Spinal cord (tissue), 10 donors: ENCODE results near the gene NCKIPSD. TPM values are rescaled to one million over a fixed set of nuclear protein-coding genes. Genes with fewer than 3 reads are reported as not detected.
"Not testable (repeated sequence)": the region's sequence is repeated elsewhere in the genome, so short reads cannot be mapped to it uniquely, and the experiment has no call there.

ENCODE experiments used
- DNase-seq, 6 donors: peaks; one replicate each; pipeline versions ENCODE4 v3.0.0 to v3.0.0-alpha.2; 2013 to 2015; ENCODE audit warnings: low spot score in 6 of 6, low read depth in 4 of 6
- H3K27ac ChIP-seq: one replicate; pipeline ENCODE4 v1.5.1; 2013; ENCODE audit warnings: low read depth, low read length, control low read depth
- H3K27me3 ChIP-seq: one replicate; pipeline ENCODE4 v1.6.1; 2013; ENCODE audit warnings: low read length; ENCODE audit not compliant: control insufficient read depth, insufficient read depth
- H3K36me3 ChIP-seq: one replicate; pipeline ENCODE4 v1.6.1; 2013; ENCODE audit warnings: low read length; ENCODE audit not compliant: control insufficient read depth, insufficient read depth
- H3K4me1 ChIP-seq: one replicate; pipeline ENCODE4 v1.6.1; 2013; ENCODE audit warnings: low read length; ENCODE audit not compliant: control insufficient read depth, insufficient read depth
- H3K4me3 ChIP-seq: one replicate; pipeline ENCODE4 v1.5.1; 2013; ENCODE audit warnings: low read depth, low read length, control low read depth
- H3K9me3 ChIP-seq: one replicate; pipeline ENCODE4 v1.6.1; 2013; ENCODE audit warnings: low read length; ENCODE audit not compliant: control insufficient read depth, insufficient read depth
- WGBS: methylation state at CpG from one replicate; pipeline ENCODE4 v1.1.5; 2013; ENCODE audit warnings: missing lambda C conversion rate; ENCODE audit not compliant: insufficient coverage; 5-methylcytosine and 5-hydroxymethylcytosine counted together
- long read RNA-seq, 4 donors: transcript quantifications; one replicate each; lab custom pipeline, GENCODE V29; 2026
- polyA plus RNA-seq, 2 donors: library from polyadenylated mRNA; unstranded; fragments of 120-200 nt; gene quantifications; one replicate each; pipeline ENCODE4 v1.2.1, GENCODE V29; 2013; ENCODE audit not compliant: insufficient read length in 2 of 2
- total RNA-seq, 2 donors: library from RNA; depleted of rRNA in 1 of 2; stranded (reverse); fragments of 120-200 nt in 1 of 2; fragments of >200 nt in 1 of 2; gene quantifications; one replicate each; pipeline versions ENCODE4 v1.2.3 to v1.2.4, GENCODE V29; 2013 to 2014
- donor health status: healthy.

Gene NCKIPSD
- 10 to 100 TPM; 13.1 to 17.9 TPM for total RNA-seq
- polyA plus RNA-seq, result 10 to 100 TPM; 18.6 to 25.7 TPM
- long read RNA-seq, donor 1, partial matches to known transcripts, result 0 of 4 reads
- long read RNA-seq, donor 1, other reads (novel, unspliced or antisense), result 0 of 4 reads
- long read RNA-seq, donor 2, result 0 reads
- long read RNA-seq, donor 3, result 0 reads
- long read RNA-seq, donor 4, partial matches to known transcripts, result 0 of 4 reads
- long read RNA-seq, donor 4, other reads (novel, unspliced or antisense), result 0 of 4 reads

DNA sequence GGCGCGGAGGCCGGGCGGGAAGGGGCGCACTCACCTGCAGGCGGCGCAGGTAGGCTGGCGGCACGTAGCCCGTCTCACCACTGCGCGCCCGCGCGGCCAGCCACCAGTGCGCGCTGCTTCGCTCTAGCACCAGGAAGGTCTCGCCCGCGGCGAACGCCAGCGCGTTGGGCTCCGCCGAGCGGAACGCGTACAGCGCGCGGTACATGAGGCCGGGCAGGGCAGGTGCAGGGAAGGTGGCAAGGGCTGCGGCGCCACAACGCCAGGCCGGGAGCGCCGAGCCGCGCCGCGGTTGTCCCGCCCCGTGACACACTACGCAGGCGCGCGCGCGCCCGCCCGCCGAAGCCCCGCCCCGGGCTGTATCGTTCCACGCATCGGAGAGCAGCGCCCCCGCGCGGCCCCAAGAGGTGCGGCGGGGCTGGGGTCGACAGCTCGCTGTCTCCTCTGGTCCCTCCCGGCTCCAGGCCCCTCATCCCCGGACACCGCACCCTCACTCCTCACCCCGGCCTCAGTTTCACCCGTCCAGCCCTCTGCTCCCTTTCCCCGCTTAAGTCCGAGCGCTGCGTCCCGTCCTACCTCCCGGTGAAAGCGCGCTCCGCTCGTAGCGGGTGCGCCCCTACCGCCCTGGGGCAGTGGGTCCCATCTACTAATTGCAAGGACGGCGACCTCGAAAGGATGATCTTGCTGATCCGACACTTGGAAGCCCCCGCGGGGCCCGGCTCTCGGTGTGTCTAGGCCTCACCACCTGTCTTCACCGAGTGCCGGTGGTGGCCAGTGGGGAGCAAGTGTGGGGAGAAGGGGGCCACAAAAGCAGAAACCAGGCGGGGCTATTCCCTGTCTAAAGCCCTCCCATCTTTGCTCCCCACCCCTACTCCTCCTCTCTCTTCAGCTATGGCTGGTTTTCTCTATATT lies at the start of gene NCKIPSD:
NCKIPSD (minus strand) TSS at position 313 of the 909 bp plus-strand sequence; CDS start at position 205, 108 bp downstream.
- Histone ChIP-seq H3K4me3 (peak within 1 kb of the TSS; percentile 79), H3K36me3 (peaks cover 70% of the 10 kb centered on the region), H3K4me1 (peaks cover 32% of the 10 kb centered on the region), H3K27me3 (no peaks in the 10 kb centered on the region), H3K27ac (peak within 1 kb of the TSS; percentile 84), H3K9me3 (no peaks in the 10 kb centered on the region)
- WGBS, result under 1% methylated on average over 94 of the region's 97 CpGs
- DNase-seq, result peak in 4 of 6 donors; percentile 80 to 96 (median 91)

DNA sequence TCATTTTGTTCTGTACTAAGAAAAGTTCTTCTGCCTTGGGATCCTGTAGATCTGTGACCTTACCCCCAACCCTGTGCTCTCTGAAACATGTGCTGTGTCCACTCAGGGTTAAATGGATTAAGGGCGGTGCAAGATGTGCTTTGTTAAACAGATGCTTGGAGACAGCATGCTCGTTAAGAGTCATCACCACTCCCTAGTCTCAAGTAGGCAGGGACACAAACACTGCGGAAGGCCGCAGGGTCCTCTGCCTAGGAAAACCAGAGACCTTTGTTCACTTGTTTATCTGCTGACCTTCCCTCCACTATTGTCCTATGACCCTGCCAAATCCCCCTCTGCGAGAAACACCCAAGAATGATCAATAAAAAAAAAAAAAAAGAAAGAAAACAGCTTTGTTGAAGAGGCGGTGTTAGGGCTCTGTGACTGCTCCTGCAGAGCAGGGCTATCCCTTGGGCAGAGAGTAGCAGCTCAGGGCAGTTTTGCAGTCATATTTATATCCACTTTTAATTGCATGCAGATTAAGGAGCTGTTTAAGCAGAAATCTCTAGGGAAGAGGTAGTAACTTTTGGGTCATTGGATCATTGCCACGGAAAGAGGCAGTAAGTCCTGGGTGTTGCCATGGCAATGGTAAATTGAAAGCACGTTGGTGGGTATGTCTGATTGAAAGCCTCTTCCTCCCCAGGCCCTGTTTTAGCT lies 49.5 kb upstream of the NCKIPSD start:
- H3K36me3 ChIP-seq, H3K4me3 ChIP-seq, H3K27me3 ChIP-seq, H3K27ac ChIP-seq, H3K9me3 ChIP-seq: not testable (repeated sequence)
- WGBS, result no CpG with 5 or more reads among the region's 8 CpGs
- H3K4me1 ChIP-seq, result peaks cover 19% of the 10 kb centered on the region
- peak in 1 of 6 donors; percentile 57 for DNase-seq

DNA sequence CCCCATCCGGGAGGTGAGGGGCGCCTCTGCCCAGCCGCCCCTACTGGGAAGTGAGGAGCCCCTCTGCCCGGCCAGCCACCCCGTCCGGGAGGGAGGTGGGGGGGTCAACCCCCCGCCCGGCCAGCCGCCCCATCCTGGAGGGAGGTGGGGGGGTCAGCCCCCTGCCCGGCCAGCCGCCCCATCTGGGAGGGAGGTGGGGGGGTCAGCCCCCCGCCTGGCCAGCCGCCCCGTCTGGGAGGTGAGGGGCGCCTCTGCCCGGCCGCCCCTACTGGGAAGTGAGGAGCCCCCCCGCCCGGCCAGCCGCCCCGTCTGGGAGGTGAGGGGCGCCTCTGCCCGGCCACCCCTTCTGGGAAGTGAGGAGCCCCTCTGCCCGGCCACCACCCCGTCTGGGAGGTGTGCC lies 48.8 kb upstream of the NCKIPSD start:
- not testable (repeated sequence) for H3K36me3 ChIP-seq, H3K27ac ChIP-seq, H3K27me3 ChIP-seq, H3K4me3 ChIP-seq, H3K9me3 ChIP-seq, DNase-seq
- H3K4me1 ChIP-seq, result peaks cover 12% of the 10 kb centered on the region
- WGBS, result 70% methylated on average over 3 of the region's 25 CpGs

DNA sequence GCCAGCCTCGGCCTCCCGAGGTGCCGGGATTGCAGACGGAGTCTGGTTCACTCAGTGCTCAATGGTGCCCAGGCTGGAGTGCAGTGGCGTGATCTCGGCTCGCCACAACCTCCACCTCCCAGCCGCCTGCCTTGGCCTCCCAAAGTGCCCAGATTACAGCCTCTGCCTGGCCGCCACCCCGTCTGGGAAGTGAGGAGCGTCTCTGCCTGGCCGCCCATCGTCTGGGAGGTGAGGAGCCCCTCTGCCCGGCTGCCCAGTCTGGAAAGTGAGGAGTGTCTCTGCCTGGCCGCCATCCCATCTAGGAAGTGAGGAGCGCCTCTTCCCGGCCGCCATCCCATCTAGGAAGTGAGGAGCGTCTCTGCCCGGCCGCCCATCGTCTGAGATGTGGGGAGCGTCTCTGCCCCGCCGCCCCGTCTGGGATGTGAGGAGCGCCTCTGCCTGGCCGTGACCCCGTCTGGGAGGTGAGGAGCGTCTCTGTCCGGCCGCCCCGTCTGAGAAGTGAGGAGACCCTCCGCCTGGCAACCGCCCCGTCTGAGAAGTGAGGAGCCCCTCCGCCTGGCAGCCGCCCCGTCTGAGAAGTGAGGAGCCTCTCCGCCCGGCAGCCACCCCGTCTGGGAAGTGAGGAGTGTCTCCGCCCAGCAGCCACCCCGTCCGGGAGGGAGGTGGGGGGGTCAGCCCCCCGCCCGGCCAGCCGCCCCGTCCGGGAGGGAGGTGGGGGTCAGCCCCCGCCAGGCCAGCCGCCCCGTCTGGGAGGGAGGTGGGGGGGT lies 48.2 kb upstream of the NCKIPSD start:
- not testable (repeated sequence) for H3K27ac ChIP-seq, H3K36me3 ChIP-seq, H3K9me3 ChIP-seq, DNase-seq, H3K27me3 ChIP-seq, H3K4me3 ChIP-seq, H3K4me1 ChIP-seq
- WGBS, result 100% methylated on average over 1 of the region's 53 CpGs

DNA sequence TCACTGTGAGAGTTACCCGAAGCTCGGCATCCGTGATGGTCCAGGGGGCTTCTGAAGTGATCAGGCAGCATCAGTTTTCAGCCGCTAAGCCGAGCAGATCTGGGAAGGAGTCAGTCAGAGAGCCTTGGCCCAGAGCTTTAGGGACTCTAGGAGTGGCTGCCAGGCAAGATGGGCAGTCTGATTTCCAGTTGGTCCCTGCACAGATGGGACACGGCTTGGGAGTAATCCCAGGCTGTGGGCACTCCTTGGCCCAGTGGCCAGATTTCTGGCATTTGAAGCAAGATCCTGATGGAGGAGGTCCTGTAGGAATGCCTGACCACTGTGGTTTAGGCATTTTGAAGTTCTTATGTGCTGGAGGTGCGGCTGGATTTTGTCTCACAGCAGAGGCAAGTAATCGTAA lies 41.8 kb upstream of the NCKIPSD start:
- DNase-seq, result no peak
- WGBS, result 94% methylated on average over 8 of the region's 8 CpGs
- no peak overlapping the region for H3K4me3 ChIP-seq

DNA sequence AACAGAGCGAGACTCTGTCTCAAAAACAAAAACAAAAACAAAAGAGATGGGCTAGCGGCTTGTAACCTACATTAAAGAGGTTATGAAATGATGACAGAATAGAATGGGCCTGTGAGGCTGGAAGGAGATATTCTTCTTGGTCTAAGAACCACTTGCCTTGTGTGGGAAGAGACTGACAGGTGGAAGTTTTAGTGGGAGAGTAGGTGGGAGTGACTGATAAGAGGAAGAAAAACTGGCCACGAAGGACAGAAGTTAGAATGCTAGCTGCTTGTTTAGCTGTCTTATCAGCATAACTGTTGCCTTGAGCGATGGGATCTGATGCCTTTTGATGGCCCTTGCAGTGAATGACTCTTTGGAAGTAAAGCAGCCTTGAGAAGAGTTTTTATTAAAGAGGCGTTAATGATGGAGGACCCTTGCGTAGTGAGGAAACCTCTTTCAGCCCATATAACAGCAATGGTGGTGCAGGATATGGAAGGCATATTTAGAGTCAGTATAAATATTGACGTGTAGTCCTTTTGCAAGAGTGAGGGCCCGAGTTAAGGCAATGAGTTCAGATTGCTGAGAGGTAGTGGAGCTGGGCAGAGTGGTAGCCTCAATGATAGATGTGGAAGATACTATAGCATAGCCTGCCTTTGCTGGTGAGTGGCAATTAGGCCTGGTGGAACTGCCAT lies 39.6 kb upstream of the NCKIPSD start:
- 92% methylated on average over 5 of the region's 8 CpGs for WGBS

More for the DNA sequence above, 41.8 kb upstream of the NCKIPSD start:
- no peaks in the 10 kb centered on the region for H3K4me1 ChIP-seq
- H3K27me3 ChIP-seq, result no peaks in the 10 kb centered on the region
- no peaks in the 10 kb centered on the region for H3K9me3 ChIP-seq
- H3K36me3 ChIP-seq, result no peaks in the 10 kb centered on the region
- H3K27ac ChIP-seq, result no peak overlapping the region

DNA sequence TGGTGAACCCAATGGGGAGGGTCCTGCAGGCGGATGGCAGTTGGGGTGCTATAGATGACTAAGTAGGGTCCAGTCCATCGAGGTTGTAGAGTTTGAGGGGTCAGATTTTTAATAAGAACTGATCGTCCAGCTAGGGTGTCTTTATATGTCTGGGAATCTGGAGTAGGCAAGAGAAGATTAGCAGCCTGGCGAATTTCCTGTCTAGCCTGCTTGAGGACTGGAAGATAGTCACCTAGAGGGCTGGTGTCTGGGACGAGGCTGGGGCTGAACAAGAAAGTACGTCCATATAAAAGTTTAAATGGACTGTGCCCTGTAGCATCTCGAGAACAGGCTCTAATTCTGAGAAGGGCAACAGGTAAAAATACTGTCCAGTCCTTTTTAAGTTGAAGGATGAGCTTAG lies 38.0 kb upstream of the NCKIPSD start:
- no peak for DNase-seq
- no peaks in the 10 kb centered on the region for H3K4me1 ChIP-seq
- H3K27me3 ChIP-seq, result no peaks in the 10 kb centered on the region
- no peaks in the 10 kb centered on the region for H3K36me3 ChIP-seq
- H3K27ac ChIP-seq, result no peak overlapping the region
- no peaks in the 10 kb centered on the region for H3K9me3 ChIP-seq
- no peak overlapping the region for H3K4me3 ChIP-seq
- WGBS, result 85% methylated on average over 7 of the region's 7 CpGs

More for the DNA sequence above, 39.6 kb upstream of the NCKIPSD start:
- not testable (repeated sequence) for H3K27me3 ChIP-seq, H3K27ac ChIP-seq, H3K4me1 ChIP-seq, H3K36me3 ChIP-seq, H3K4me3 ChIP-seq, H3K9me3 ChIP-seq, DNase-seq

DNA sequence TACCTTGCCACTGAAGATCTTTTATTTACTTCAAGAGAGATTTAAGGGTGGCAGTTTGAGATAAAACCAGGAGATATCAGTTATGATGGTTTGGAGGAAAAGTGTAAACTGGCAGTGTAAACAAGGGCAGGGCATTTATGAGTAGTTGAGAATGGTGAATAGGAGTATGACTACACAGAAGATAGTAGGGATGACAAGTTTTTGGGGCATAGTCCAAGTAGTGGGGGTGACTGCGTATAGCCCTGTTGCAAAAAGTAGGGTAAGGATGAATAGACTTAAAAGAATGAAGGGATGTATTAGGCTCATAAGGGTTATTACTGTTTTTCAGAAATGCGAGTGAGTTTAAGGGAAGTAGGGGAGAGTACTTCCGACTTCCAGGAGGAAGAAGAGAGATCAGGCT lies 37.6 kb upstream of the NCKIPSD start:
- not testable (repeated sequence) for H3K27ac ChIP-seq
- 87% methylated on average over 3 of the region's 3 CpGs for WGBS

More for the DNA sequence above, 37.6 kb upstream of the NCKIPSD start:
- not testable (repeated sequence) for H3K4me1 ChIP-seq, H3K27me3 ChIP-seq, H3K36me3 ChIP-seq, H3K4me3 ChIP-seq, DNase-seq, H3K9me3 ChIP-seq
